Fibroblast of the aortic adventitia (primary cell): ENCODE measurements around the gene TMA7B. TPM values are rescaled to one million over a fixed set of nuclear protein-coding genes. Genes with fewer than 3 reads are reported as not detected.

Source experiments
- DNase-seq: peaks from one replicate; pipeline ENCODE4 v3.0.0-alpha.2; 2010; ENCODE audit warnings: low read depth
- H3K4me3 ChIP-seq: 2 replicates; pipeline ENCODE4 v1.5.1; 2011; ENCODE audit warnings: low read depth, mild to moderate bottlenecking, control low read depth, low read length, moderate library complexity
- CTCF ChIP-seq: IDR thresholded peaks from 2 replicates; pipeline ENCODE4 v1.5.1; 2011; ENCODE audit warnings: mild to moderate bottlenecking, low read length, control low read depth, inconsistent platforms; ENCODE audit not compliant: insufficient read depth
- total RNA-seq: library from RNA; depleted of rRNA; stranded (reverse); fragments of >200 nt; gene quantifications from 2 replicates; pipeline ENCODE4 v1.2.3, GENCODE V29; 2012; ENCODE audit warnings: low replicate concordance

The TMA7B gene
- total RNA-seq, 1 donor = not detected

- DNase-seq = no peak
- no peak for TF ChIP-seq CTCF
- no peak overlapping the region for H3K4me3 ChIP-seq
These were observed 16.9 kb upstream of the TMA7B start for GRCh38 chr22:39943337-39943736.

GRCh38 chr22:39943953-39944872 is 16.0 kb upstream of the TMA7B start:
- DNase-seq = no peak
- H3K4me3 ChIP-seq = no peak overlapping the region
- TF ChIP-seq CTCF = no peak

GRCh38 chr22:39946126-39946502 is 14.1 kb upstream of the TMA7B start:
- H3K4me3 ChIP-seq = no peak overlapping the region
- DNase-seq = no peak
- TF ChIP-seq CTCF = no peak

- no peak for DNase-seq
- no peak for TF ChIP-seq CTCF
- H3K4me3 ChIP-seq = no peak overlapping the region
These were observed 13.5 kb upstream of the TMA7B start for GRCh38 chr22:39946503-39947219.

- H3K4me3 ChIP-seq = no peak overlapping the region
- TF ChIP-seq CTCF = no peak
- DNase-seq = no peak
These were observed 12.7 kb upstream of the TMA7B start for GRCh38 chr22:39947220-39948216.
